SK-N-SH treated with all-trans-retinoic acid at 6 μM for 48 hours (cell line): ENCODE results near the gene SOX1.

Experiments used
- ATAC-seq: fragments of 200-7000 bp; cut with Tn5 transposase; 3 replicates; pipeline ENCODE4 v1.9.1; 2020; ENCODE audit warnings: mild to moderate bottlenecking, moderate library complexity
- BACH2 ChIP-seq: fragments of 250-450 bp; sonication (Bioruptor Pico); IDR thresholded peaks from 2 replicates; pipeline ENCODE4 v1.9.0; 2021; ENCODE audit warnings: mild to moderate bottlenecking, borderline replicate concordance
- GLIS3 ChIP-seq: fragments of 250-450 bp; sonication (Bioruptor Pico); IDR thresholded peaks from 2 replicates; pipeline ENCODE4 v1.5.0; 2020; ENCODE audit warnings: mild to moderate bottlenecking, moderate library complexity
- ISL1 ChIP-seq: fragments of 250-450 bp; sonication (Bioruptor Pico); IDR thresholded peaks from 2 replicates; pipeline ENCODE4 v2.1.2; 2022; ENCODE audit warnings: mild to moderate bottlenecking, moderate library complexity
- RARB ChIP-seq: fragments of 250-450 bp; sonication (Bioruptor Pico); IDR thresholded peaks from 2 replicates; pipeline ENCODE4 v1.8.0; 2021; ENCODE audit warnings: mild to moderate bottlenecking, moderate library complexity
- SNAI2 ChIP-seq: fragments of 250-450 bp; sonication (Bioruptor Pico); IDR thresholded peaks from 2 replicates; pipeline ENCODE4 v1.5.0; 2020; ENCODE audit warnings: mild to moderate bottlenecking, moderate library complexity
- TCF4 ChIP-seq: fragments of 250-450 bp; sonication (Bioruptor Pico); IDR thresholded peaks from 2 replicates; pipeline ENCODE4 v1.8.0; 2021; ENCODE audit warnings: mild to moderate bottlenecking, moderate library complexity, borderline replicate concordance
- TOX ChIP-seq: fragments of 250-450 bp; sonication (Bioruptor Pico); IDR thresholded peaks from 2 replicates; pipeline ENCODE4 v1.8.0; 2021; ENCODE audit warnings: mild to moderate bottlenecking, moderate library complexity, borderline replicate concordance
- ZC3H10 ChIP-seq: fragments of 250-450 bp; sonication (Bioruptor Pico); IDR thresholded peaks from 2 replicates; pipeline ENCODE4 v1.5.1; 2021; ENCODE audit warnings: mild to moderate bottlenecking, moderate library complexity
- ZFP30 ChIP-seq: fragments of 450-650 bp; formaldehyde crosslinking; IDR thresholded peaks from 2 replicates; pipeline ENCODE4 v1.5.0; 2022; ENCODE audit warnings: mild to moderate bottlenecking, moderate library complexity
- ZNF565 ChIP-seq: fragments of 450-650 bp; formaldehyde crosslinking; conservative IDR thresholded peaks from 2 replicates; pipeline ENCODE4 v1.5.0; 2020; ENCODE audit warnings: low read depth, mild to moderate bottlenecking, moderate library complexity
- ZNF70 ChIP-seq: fragments of 450-650 bp; formaldehyde crosslinking; IDR thresholded peaks from 2 replicates; pipeline ENCODE4 v1.5.0; 2020; ENCODE audit warnings: mild to moderate bottlenecking, moderate library complexity
- ZNF8 ChIP-seq: fragments of 450-650 bp; formaldehyde crosslinking; IDR thresholded peaks from 2 replicates; pipeline ENCODE4 v1.5.0; 2020; ENCODE audit warnings: mild to moderate bottlenecking, moderate library complexity
- TF ChIP-seq, protein P1 (sequence below): fragments of 250-450 bp; sonication (Bioruptor Pico); IDR thresholded peaks from 2 replicates; pipeline ENCODE4 v1.8.0; 2021; ENCODE audit warnings: low read depth, mild to moderate bottlenecking, moderate library complexity, borderline replicate concordance
- TF ChIP-seq, protein P2 (sequence below): fragments of 250-450 bp; sonication (Bioruptor Pico); IDR thresholded peaks from 2 replicates; pipeline ENCODE4 v1.5.0; 2020; ENCODE audit warnings: mild to moderate bottlenecking, moderate library complexity
- TF ChIP-seq, protein P3 (sequence below): fragments of 250-450 bp; sonication (Bioruptor Pico); IDR thresholded peaks from 2 replicates; pipeline ENCODE4 v1.5.1; 2021; ENCODE audit warnings: mild to moderate bottlenecking, moderate library complexity
- TF ChIP-seq, protein P4 (sequence below): fragments of 250-450 bp; sonication (Bioruptor Pico); IDR thresholded peaks from 2 replicates; pipeline ENCODE4 v1.8.0; 2020; ENCODE audit warnings: mild to moderate bottlenecking, moderate library complexity, borderline replicate concordance

SOX1 gene

DNA sequence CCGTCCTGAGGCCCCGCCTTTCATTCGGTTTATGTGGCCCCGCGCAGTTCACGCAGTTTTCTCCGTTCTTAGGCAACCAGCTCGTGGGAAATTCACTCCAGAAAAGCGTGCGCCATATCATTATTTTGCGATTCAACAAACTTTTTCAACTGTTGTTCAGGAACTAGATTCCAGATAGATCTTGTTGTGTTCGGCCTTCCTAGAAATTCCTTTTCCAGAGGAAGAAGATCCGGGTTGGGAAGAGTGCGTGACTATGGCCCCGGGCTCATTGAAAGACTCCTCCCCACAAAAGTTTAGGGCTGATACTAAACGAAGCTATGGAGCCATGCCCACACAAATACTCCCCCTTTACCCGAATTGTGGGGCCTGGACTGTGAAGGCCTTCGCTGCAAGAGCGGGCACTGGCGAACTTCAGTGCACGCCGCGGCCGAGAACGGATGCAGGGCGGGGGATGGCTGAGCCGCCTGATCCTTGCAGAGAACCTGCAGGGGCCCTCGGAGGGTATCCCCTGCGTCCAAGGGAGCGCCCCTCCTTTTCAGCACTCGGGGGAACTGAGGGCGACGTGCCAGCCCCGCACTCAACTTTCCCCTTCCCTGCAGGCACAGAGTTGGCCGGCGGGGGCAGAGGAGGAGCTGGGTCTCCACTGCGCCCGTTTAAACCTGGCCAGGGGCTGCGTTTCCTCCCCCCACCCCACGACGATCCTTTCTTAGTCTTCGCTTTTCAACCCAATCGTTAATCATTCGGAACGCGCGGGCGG, 904 bp upstream of the SOX1 start:
- ATAC-seq = no peak
- no peak for TF ChIP-seq GLIS3
- TF ChIP-seq ZFP30 (CRISPR knock-in tag) = no peak
- TF ChIP-seq ZNF8 (CRISPR knock-in tag) = no peak
- no peak for TF ChIP-seq ZC3H10 (CRISPR knock-in tag)
- no peak for TF ChIP-seq TCF4 (CRISPR knock-in tag)
- TF ChIP-seq RARB = no peak
- no peak for TF ChIP-seq BACH2 (CRISPR knock-in tag)
- no peak for TF ChIP-seq ZNF565 (CRISPR knock-in tag)
- TF ChIP-seq, protein P1, sequence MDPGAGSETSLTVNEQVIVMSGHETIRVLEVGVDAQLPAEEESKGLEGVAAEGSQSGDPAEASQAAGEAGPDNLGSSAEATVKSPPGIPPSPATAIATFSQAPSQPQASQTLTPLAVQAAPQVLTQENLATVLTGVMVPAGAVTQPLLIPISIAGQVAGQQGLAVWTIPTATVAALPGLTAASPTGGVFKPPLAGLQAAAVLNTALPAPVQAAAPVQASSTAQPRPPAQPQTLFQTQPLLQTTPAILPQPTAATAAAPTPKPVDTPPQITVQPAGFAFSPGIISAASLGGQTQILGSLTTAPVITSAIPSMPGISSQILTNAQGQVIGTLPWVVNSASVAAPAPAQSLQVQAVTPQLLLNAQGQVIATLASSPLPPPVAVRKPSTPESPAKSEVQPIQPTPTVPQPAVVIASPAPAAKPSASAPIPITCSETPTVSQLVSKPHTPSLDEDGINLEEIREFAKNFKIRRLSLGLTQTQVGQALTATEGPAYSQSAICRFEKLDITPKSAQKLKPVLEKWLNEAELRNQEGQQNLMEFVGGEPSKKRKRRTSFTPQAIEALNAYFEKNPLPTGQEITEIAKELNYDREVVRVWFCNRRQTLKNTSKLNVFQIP (CRISPR knock-in tag) = no peak
- no peak for TF ChIP-seq TOX (CRISPR knock-in tag)
- TF ChIP-seq, protein P2, sequence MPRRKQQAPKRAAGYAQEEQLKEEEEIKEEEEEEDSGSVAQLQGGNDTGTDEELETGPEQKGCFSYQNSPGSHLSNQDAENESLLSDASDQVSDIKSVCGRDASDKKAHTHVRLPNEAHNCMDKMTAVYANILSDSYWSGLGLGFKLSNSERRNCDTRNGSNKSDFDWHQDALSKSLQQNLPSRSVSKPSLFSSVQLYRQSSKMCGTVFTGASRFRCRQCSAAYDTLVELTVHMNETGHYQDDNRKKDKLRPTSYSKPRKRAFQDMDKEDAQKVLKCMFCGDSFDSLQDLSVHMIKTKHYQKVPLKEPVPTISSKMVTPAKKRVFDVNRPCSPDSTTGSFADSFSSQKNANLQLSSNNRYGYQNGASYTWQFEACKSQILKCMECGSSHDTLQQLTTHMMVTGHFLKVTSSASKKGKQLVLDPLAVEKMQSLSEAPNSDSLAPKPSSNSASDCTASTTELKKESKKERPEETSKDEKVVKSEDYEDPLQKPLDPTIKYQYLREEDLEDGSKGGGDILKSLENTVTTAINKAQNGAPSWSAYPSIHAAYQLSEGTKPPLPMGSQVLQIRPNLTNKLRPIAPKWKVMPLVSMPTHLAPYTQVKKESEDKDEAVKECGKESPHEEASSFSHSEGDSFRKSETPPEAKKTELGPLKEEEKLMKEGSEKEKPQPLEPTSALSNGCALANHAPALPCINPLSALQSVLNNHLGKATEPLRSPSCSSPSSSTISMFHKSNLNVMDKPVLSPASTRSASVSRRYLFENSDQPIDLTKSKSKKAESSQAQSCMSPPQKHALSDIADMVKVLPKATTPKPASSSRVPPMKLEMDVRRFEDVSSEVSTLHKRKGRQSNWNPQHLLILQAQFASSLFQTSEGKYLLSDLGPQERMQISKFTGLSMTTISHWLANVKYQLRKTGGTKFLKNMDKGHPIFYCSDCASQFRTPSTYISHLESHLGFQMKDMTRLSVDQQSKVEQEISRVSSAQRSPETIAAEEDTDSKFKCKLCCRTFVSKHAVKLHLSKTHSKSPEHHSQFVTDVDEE (CRISPR knock-in tag) = no peak
- TF ChIP-seq, protein P3, sequence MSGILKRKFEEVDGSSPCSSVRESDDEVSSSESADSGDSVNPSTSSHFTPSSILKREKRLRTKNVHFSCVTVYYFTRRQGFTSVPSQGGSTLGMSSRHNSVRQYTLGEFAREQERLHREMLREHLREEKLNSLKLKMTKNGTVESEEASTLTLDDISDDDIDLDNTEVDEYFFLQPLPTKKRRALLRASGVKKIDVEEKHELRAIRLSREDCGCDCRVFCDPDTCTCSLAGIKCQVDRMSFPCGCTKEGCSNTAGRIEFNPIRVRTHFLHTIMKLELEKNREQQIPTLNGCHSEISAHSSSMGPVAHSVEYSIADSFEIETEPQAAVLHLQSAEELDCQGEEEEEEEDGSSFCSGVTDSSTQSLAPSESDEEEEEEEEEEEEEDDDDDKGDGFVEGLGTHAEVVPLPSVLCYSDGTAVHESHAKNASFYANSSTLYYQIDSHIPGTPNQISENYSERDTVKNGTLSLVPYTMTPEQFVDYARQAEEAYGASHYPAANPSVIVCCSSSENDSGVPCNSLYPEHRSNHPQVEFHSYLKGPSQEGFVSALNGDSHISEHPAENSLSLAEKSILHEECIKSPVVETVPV (CRISPR knock-in tag) = no peak
- TF ChIP-seq, protein P4, sequence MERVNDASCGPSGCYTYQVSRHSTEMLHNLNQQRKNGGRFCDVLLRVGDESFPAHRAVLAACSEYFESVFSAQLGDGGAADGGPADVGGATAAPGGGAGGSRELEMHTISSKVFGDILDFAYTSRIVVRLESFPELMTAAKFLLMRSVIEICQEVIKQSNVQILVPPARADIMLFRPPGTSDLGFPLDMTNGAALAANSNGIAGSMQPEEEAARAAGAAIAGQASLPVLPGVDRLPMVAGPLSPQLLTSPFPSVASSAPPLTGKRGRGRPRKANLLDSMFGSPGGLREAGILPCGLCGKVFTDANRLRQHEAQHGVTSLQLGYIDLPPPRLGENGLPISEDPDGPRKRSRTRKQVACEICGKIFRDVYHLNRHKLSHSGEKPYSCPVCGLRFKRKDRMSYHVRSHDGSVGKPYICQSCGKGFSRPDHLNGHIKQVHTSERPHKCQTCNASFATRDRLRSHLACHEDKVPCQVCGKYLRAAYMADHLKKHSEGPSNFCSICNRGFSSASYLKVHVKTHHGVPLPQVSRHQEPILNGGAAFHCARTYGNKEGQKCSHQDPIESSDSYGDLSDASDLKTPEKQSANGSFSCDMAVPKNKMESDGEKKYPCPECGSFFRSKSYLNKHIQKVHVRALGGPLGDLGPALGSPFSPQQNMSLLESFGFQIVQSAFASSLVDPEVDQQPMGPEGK (CRISPR knock-in tag) = no peak
- no peak for TF ChIP-seq ZNF70 (CRISPR knock-in tag)
- TF ChIP-seq, all 23 proteins: peak for 0

DNA sequence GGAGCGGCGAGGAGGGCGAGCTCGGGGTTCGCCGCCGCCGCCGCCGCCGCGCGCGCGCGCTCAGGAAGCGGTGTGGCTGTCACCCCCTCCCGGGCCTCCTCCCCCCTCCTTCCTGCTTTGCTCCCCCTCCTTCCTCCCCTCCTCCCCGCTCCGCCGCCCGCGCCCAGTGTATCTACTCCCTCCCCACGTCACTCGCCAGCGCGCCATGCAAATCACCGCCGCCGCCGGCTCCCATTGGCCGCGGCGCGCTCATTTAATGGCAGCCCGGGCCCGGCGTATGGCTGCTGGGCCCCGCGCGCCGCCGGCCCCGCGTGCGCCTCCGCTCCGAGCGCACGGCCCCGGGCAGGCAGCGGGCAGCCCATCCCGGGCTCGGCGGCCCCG, 335 bp upstream of the SOX1 start:
- TF ChIP-seq, protein P2 (CRISPR knock-in tag) = no peak
- TF ChIP-seq GLIS3 (no peak), SNAI2 (CRISPR knock-in tag) (no peak), ZNF70 (CRISPR knock-in tag) (no peak), ZC3H10 (CRISPR knock-in tag) (no peak), ISL1 (no peak), ZNF565 (CRISPR knock-in tag) (no peak), TCF4 (CRISPR knock-in tag) (no peak)
- TF ChIP-seq, protein P4 (CRISPR knock-in tag) = no peak
- TF ChIP-seq, protein P3 (CRISPR knock-in tag) = no peak
- TF ChIP-seq, protein P1 (CRISPR knock-in tag) = no peak
- TF ChIP-seq, all 23 proteins: peak for 0
- no peak for ATAC-seq
